Activated CD4-positive, CD25-positive, alpha-beta regulatory T cell treated with anti-CD3 and anti-CD28 coated beads, Interleukin-2, amount 50 U/mL, for 72 hours (primary cell): Measurements from ENCODE around the gene IFIT1.
"Not testable (repeated sequence)": the region's sequence is repeated elsewhere in the genome, so short reads cannot be mapped to it uniquely, and the experiment has no call there.

ENCODE experiments used
- DNase-seq: peaks from one replicate; pipeline ENCODE4 v3.0.0; 2021

The IFIT1 gene

GRCh38 chr10:89391907-89392756 is at the start of gene IFIT1:
TSS of gene IFIT1 (plus strand) at chr10:89392623. CDS start at chr10:89392713, 90 bp downstream.
- no peak for DNase-seq

GRCh38 chr10:89343089-89343767 is 49.2 kb upstream of the IFIT1 start:
- no peak for DNase-seq

DNA sequence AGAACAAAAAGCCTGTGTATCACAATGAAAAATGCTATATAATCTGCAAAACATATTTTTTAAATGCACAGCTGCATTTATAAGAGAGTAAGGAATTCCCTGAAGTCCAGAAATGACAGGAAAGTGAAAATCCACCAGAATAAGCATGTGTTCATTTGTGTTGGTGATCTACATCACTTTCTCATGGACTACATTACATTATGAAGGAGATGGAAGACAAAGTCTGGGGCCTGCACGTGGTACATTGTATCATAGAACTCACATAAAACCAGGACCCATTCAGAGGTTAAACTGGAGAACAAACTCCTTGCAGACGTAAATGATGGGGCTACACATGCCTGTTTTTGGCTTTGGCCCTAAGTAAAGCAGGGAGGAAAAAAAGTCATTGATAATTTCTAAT is 48.3 kb upstream of the IFIT1 start:
- no peak for DNase-seq

DNA sequence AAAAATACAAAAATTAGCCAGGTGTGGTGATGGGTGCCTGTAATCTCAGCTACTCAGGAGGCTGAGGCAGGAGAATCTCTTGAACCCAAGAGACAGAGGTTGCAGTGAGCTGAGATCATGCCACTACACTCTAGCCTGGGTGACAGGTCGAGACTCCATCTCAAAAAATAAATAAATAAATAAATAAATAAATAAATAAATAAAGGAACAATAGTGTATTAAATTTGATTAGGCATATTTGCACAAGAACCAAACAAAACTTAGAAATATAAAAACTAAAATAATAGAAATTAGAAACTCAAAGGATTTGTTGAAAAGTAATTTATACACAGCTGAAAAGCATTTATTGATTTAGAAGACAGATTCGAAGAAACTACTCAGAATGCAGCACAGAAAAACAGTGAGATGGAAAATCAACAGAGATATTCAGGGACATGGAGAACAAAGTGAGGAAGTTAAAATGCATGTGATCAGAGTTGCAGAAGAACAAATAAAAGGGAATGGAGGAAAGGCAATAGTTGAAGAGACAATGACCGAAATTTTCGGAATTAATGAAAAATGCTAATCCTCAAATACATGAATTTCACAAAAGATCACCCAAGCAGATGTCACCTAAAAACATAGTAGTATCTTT is 46.9 kb upstream of the IFIT1 start:
- no peak for DNase-seq

GRCh38 chr10:89346405-89347254 is 45.8 kb upstream of the IFIT1 start:
- no peak for DNase-seq

- DNase-seq: no peak
Measured at GRCh38 chr10:89347701-89348457, 44.5 kb upstream of the IFIT1 start.

DNA sequence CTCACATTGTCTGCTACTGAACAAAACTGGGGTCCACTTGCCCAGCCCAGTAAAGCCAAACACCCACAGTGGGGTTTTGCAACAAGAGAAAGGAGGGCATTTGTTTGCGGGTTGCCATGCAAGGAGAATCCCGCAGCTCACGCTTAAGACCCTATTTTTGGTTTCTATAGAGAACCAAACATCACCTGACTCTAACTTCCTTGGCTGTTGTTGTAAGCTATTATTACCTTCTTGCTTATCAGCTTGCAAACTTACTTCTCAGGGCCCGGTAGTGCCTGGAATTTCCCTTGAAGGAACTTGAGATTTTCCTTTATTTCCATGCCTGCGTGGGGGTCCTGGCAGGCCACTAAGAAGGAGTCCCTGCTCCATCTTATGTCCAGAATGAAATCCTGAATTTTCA is 43.9 kb upstream of the IFIT1 start:
- DNase-seq: no peak

GRCh38 chr10:89348975-89349374 is 43.4 kb upstream of the IFIT1 start:
- DNase-seq: no peak

DNA sequence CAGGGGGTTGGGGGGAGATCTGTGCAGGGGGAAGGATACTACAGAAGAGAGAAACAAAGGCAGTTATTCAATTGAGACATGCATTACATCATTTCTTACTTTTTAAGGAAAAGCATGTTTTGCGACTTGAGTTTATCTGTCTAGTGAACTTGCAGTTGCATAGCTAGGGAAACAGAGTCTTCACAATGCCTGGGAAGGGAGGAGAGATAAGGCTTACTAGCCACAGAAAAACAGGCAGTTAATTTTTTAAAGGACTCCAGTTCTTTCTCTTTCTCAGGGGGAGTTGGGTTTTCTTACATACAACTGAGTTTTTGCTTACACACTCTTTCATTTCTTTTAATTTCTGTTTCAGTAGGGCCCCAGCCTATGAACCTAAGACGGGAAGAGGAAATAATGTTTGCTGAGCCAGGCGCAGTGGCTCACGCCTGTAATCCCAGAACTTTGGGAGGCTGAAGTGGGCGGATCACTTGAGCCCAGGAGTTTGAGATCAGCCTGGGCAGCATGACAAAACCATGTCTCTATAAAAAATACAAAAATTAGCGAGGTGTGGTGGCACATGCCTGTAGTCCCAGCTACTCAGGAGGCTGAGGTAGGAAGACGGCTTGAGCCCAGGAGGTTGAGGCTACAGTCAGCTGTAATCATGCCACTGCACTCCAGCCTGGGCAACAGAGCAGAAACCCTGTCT is 41.6 kb upstream of the IFIT1 start:
- not testable (repeated sequence) for DNase-seq

DNA sequence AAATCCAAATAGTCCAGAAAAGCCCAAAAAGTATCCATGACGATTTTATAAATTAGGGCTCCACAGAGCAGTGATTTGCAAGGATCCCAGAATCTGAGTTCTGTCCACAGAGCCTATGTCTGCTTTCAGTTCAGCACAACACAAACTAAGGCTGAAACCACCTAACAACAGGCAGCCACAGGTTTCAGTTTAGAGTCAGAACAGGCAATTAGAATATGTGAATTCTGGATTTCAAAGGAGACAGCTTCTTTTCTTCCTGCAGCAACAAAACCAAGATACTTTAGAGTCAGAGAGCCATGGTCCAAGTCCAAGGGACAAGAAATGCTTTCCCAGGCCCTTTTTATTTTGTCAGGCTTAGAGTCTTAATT is 41.0 kb upstream of the IFIT1 start:
- no peak for DNase-seq

DNA sequence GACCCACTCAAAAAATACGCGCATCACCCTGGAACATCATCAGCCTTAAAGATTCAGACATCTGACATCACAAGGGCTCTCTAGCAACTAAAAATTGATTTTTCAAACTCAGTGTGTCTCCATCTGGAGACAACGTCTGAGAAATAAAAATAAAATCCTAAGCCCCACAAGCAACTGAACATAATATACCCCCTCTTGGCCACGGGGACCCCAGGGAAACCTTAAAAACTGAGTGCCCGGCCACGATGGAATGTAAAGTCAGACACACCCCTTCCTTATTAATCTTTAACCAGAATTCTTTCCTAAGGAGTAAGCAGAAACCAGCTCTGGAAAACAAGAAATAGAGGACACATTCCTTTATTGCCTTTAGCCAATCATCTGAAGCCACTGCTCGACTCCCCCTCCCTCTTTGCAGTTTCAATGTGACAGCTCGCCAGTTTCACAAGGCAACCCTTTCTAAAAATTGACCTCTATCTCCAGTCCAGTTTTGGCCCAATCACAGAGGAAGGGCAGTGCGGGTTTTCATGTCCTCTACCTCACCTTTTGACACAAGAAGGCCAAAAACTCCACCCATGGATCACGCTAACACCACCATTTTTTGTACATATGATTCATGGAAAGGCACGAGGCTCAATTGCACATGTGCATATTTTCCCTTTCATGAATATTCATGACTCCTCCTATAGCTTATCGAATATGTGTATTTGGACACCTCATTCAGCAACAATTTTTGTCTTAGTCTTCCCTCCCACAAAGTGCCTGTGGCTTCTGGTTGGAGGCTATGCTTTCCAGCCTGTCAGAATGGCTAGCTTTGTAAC is 40.4 kb upstream of the IFIT1 start:
- no peak for DNase-seq

DNA sequence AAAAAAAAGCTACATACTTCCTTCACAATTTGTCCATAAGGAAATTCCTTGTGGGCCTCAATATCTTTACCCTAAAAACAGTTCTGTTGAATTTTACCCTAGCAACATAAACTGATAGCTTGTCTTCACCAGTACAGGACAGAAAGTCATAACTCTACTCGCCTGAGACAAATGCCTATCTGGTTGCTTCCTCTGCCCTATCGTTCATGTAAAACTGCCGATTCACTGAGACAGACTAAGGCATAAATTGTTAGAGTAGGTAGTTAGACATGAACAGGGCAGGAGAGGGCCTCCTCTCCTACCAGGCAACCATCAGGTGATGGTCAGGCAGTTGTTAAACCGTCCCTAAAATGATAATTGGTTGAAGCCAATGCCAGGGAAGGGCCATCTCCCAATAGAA is 39.6 kb upstream of the IFIT1 start:
- no peak for DNase-seq

- DNase-seq: no peak
Measured at GRCh38 chr10:89355394-89355931, 37.0 kb upstream of the IFIT1 start.

GRCh38 chr10:89357096-89357495 is 35.3 kb upstream of the IFIT1 start:
- no peak for DNase-seq

- no peak for DNase-seq
Measured at GRCh38 chr10:89357975-89358374, 34.4 kb upstream of the IFIT1 start.

DNA sequence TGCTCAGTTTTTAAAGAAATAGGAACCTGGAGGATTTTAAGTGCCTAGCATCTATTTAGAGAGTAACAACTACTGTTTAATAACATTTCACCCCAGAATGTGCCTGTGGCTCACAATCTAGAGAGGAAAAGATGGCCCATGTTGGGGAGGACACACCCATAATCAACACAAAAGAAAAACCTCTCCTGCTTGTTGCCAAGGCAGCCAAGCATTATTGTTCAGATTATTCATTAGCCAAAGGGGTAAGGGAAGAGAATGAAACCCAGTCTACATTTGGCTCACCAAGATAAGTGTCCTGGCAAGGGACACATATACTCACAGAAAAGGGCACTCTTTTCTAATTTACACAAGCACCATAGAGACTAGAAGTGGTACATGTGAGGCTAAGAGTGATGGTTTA is 32.3 kb upstream of the IFIT1 start:
- DNase-seq: no peak

GRCh38 chr10:89362929-89363328 is 29.5 kb upstream of the IFIT1 start:
- DNase-seq: no peak

GRCh38 chr10:89363729-89364442 is 28.5 kb upstream of the IFIT1 start:
- no peak for DNase-seq

GRCh38 chr10:89364531-89364930 is 27.9 kb upstream of the IFIT1 start:
- DNase-seq: no peak

DNA sequence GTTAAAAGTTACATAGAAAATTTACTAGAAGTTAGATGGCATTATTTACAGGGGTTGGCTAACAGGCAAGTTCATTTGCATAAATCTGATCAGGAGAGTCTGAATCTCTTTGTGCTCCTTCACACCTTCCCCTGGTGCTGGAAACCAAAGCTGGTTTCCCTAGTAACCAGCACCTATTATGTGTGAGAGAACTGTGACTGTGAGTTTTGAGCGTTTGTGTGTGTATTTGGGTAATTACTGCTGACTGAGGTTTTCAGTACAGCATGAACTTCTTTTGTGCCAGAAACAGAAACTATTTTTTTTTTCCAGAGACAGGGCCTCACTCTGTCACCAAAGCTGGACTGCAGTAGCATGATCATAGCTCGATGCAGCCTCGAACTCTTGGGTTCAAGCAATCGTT is 24.9 kb upstream of the IFIT1 start:
- no peak for DNase-seq
